ENCODE data around the gene MPP2. TPM values are rescaled to one million over a fixed set of nuclear protein-coding genes. Genes with fewer than 3 reads are reported as not detected.

MPP2 gene
- total and polyA plus RNA-seq, 4 donors = 0.05 to 0.25 (median 0.09) TPM

DNA sequence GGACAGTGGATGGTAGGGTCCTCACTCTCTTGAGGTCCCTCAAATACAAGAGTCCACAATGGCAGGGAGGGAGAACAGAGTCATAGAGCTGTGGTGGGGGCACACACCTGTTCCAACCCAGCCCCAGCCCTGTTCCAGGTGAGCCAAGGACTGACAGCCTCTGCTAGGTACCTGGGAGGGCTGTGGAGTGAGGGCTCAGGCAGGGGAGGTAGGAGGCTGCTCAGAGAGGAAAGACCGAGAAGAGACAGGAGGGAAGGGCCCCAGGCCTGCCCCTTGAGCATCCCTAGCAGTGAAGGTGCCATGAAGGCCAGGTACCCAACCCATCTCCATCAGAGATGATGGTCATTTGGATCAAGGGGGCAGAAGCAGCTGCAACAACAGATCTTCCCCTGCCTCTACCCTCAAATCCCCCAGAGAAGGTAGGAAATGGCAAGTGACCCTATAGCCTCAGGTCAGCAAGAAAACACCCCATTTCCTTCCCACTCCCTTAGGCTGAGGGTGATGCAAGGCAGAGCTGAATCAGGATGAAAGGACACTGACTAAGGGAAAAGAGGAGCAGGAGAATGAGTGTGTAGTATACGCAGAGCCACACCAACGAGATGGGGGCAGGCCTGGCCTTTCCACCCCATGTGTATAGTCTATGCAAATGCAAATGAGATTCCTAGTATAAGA, 31.7 kb downstream of the MPP2 start (continued):
- TF ChIP-seq CTCF (IDR thresholded peaks at IDR 0.05; ENCODE audit: low read depth, low read length, missing input control) (no peak), FOXA1 (IDR thresholded peaks at IDR 0.05) (no peak), JUND (IDR thresholded peaks at IDR 0.05) (no peak), HNF4A (conservative IDR thresholded peaks at IDR 0.05) (no peak), EGR1 (IDR thresholded peaks at IDR 0.05; ENCODE audit: low read depth in 2 of 2) (no peak), TAF1 (conservative IDR thresholded peaks at IDR 0.05) (no peak)

DNA sequence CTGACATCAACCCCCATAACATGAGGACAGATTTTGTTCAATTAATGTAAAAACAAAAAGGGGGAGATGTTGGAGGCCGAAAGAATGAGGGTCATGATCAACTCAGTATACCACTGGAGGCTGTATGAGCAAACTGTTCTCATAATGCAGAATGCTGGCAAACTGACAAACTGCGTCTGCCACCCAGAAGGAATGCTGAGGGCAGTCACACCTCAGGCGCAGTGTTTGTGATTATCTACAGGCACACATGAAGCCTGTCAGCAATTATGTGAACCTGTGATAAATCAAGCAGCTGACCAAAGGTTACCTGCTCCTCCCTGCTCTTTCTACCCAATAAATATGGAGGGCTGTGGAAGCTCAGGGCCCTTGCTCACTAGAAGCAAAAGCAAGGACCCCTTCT, 33.0 kb downstream of the MPP2 start:
- no peak for TF ChIP-seq CTCF (IDR thresholded peaks at IDR 0.05; ENCODE audit: low read depth, low read length, missing input control)
- TF ChIP-seq SP1 (IDR thresholded peaks at IDR 0.05) = no peak
- no peak for TF ChIP-seq EGR1 (IDR thresholded peaks at IDR 0.05; ENCODE audit: low read depth in 2 of 2)
- TF ChIP-seq FOXA1 (IDR thresholded peaks at IDR 0.05) = no peak
- TF ChIP-seq, protein P1, sequence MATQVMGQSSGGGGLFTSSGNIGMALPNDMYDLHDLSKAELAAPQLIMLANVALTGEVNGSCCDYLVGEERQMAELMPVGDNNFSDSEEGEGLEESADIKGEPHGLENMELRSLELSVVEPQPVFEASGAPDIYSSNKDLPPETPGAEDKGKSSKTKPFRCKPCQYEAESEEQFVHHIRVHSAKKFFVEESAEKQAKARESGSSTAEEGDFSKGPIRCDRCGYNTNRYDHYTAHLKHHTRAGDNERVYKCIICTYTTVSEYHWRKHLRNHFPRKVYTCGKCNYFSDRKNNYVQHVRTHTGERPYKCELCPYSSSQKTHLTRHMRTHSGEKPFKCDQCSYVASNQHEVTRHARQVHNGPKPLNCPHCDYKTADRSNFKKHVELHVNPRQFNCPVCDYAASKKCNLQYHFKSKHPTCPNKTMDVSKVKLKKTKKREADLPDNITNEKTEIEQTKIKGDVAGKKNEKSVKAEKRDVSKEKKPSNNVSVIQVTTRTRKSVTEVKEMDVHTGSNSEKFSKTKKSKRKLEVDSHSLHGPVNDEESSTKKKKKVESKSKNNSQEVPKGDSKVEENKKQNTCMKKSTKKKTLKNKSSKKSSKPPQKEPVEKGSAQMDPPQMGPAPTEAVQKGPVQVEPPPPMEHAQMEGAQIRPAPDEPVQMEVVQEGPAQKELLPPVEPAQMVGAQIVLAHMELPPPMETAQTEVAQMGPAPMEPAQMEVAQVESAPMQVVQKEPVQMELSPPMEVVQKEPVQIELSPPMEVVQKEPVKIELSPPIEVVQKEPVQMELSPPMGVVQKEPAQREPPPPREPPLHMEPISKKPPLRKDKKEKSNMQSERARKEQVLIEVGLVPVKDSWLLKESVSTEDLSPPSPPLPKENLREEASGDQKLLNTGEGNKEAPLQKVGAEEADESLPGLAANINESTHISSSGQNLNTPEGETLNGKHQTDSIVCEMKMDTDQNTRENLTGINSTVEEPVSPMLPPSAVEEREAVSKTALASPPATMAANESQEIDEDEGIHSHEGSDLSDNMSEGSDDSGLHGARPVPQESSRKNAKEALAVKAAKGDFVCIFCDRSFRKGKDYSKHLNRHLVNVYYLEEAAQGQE (IDR thresholded peaks at IDR 0.05) = no peak
- TF ChIP-seq HNF4A (conservative IDR thresholded peaks at IDR 0.05) = no peak
- no peak for TF ChIP-seq JUND (IDR thresholded peaks at IDR 0.05)
- no peak for TF ChIP-seq MAX (IDR thresholded peaks at IDR 0.05)
- TF ChIP-seq TAF1 (conservative IDR thresholded peaks at IDR 0.05) = no peak
- no peaks in the 10 kb centered on the region for H3K9me3 ChIP-seq (ENCODE audit: control insufficient read depth in 4 of 4, low read length in 3 of 4)
- no peak overlapping the region for H3K27ac ChIP-seq (ENCODE audit: low read depth in 1 of 2, low read length in 2 of 2)
- H3K36me3 ChIP-seq (ENCODE audit: control insufficient read depth in 4 of 4, insufficient read depth in 3 of 4, low read depth in 1 of 4, low read length in 3 of 4) = no peaks in the 10 kb centered on the region
- no peaks in the 10 kb centered on the region for H3K27me3 ChIP-seq (ENCODE audit: control insufficient read depth in 4 of 4, insufficient read depth in 4 of 4, low read length in 3 of 4)
- no peak for DNase-seq (ENCODE audit: low spot score)
- H3K4me1 ChIP-seq (ENCODE audit: control insufficient read depth in 4 of 4, insufficient read depth in 4 of 4, low read length in 3 of 4) = no peaks in the 10 kb centered on the region
- H3K9ac ChIP-seq (ENCODE audit: low read depth in 1 of 2, low read length in 2 of 2) = no peak overlapping the region
- WGBS = 83% methylated on average over 3 of the region's 3 CpGs
- H3K4me3 ChIP-seq (ENCODE audit: low read depth in 1 of 3, low read length in 3 of 3) = no peak overlapping the region

DNA sequence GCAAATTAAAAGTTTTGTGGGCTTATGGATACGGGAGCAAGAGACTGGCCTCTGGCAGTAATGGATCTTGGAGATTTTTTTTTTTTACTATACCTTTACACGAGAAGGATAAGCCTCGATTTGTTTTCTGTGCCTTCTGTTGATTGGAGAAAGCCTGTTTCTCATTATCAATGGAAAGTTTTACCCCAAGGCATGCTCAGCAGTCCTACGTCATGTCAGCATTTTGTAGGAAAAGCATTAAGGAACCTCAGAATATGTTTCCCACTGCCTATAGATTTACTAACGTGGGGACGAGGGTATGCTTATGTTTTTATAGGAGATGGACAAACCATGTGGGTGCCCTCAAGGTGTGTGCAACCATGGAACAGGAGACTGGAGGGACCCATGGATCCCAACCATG, 33.5 kb downstream of the MPP2 start:
- 71% methylated on average over 6 of the region's 6 CpGs for WGBS
- no peaks in the 10 kb centered on the region for H3K36me3 ChIP-seq (ENCODE audit: control insufficient read depth in 4 of 4, insufficient read depth in 3 of 4, low read depth in 1 of 4, low read length in 3 of 4)
- H3K27me3 ChIP-seq (ENCODE audit: control insufficient read depth in 4 of 4, insufficient read depth in 4 of 4, low read length in 3 of 4) = no peaks in the 10 kb centered on the region
- H3K27ac ChIP-seq (ENCODE audit: low read depth in 1 of 2, low read length in 2 of 2) = no peak overlapping the region
- no peak overlapping the region for H3K4me3 ChIP-seq (ENCODE audit: low read depth in 1 of 3, low read length in 3 of 3)
- no peaks in the 10 kb centered on the region for H3K9me3 ChIP-seq (ENCODE audit: control insufficient read depth in 4 of 4, low read length in 3 of 4)
- DNase-seq (ENCODE audit: low spot score) = no peak
- no peak overlapping the region for H3K9ac ChIP-seq (ENCODE audit: low read depth in 1 of 2, low read length in 2 of 2)
- no peaks in the 10 kb centered on the region for H3K4me1 ChIP-seq (ENCODE audit: control insufficient read depth in 4 of 4, insufficient read depth in 4 of 4, low read length in 3 of 4)
- TF ChIP-seq RAD21 (IDR thresholded peaks at IDR 0.05) (no peak), GABPA (IDR thresholded peaks at IDR 0.05 in 1 of 2, conservative IDR thresholded peaks at IDR 0.05 in 1 of 2) (no peak), EGR1 (IDR thresholded peaks at IDR 0.05; ENCODE audit: low read depth in 2 of 2) (no peak), HNF4A (conservative IDR thresholded peaks at IDR 0.05) (no peak), YY1 (IDR thresholded peaks at IDR 0.05) (no peak), SP1 (IDR thresholded peaks at IDR 0.05) (no peak), RXRA (IDR thresholded peaks at IDR 0.05) (no peak), FOXA2 (IDR thresholded peaks at IDR 0.05) (no peak), ATF3 (IDR thresholded peaks at IDR 0.05) (no peak), CTCF (IDR thresholded peaks at IDR 0.05; ENCODE audit: low read depth, low read length, missing input control) (no peak)
- TF ChIP-seq, protein P2, sequence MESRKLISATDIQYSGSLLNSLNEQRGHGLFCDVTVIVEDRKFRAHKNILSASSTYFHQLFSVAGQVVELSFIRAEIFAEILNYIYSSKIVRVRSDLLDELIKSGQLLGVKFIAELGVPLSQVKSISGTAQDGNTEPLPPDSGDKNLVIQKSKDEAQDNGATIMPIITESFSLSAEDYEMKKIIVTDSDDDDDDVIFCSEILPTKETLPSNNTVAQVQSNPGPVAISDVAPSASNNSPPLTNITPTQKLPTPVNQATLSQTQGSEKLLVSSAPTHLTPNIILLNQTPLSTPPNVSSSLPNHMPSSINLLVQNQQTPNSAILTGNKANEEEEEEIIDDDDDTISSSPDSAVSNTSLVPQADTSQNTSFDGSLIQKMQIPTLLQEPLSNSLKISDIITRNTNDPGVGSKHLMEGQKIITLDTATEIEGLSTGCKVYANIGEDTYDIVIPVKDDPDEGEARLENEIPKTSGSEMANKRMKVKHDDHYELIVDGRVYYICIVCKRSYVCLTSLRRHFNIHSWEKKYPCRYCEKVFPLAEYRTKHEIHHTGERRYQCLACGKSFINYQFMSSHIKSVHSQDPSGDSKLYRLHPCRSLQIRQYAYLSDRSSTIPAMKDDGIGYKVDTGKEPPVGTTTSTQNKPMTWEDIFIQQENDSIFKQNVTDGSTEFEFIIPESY (IDR thresholded peaks at IDR 0.05) = no peak

All from liver (tissue), 9 donors.